ENCODE results near the gene ZFP92. TPM values are rescaled to one million over a fixed set of nuclear protein-coding genes. Genes with fewer than 3 reads are reported as not detected.

The ZFP92 gene
- polyA plus RNA-seq, 1 donor from 2014 or later: not detected

DNA sequence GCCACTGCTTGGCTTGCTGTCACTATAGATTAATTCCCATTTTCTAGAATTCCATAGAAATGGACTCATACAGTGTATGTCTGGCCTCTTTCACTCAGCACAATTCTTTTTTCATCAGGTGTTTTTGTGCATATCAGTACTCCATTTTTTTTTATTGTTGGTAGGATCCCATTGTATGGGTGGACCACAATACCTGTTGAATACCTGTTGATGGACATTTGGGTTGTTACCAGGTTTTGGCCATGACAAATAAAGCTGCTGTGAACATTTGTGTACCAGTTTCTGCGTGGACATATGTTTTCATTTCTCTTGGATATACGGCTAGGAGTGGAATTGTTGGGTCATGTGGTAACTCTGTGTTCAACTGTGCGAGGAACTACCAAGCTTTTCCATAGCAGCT lies 14.9 kb downstream of the ZFP92 start:
- Histone ChIP-seq H3K4me3 (ENCODE audit: low read length) (no peak overlapping the region), H3F3A (ENCODE audit: insufficient read depth, low read length, poor library complexity, severe bottlenecking) (no peaks in the 10 kb centered on the region), H4K20me1 (ENCODE audit: insufficient read depth) (no peaks in the 10 kb centered on the region), H3K27ac (ENCODE audit: low read length) (no peak overlapping the region), H3K9me3 (ENCODE audit: low read length) (no peaks in the 10 kb centered on the region), H3K9ac (ENCODE audit: low read length) (no peak overlapping the region), H3K79me2 (replicated peaks; ENCODE audit: insufficient read depth, low read length) (no peaks in the 10 kb centered on the region), H3K36me3 (ENCODE audit: insufficient read depth, low read length) (no peaks in the 10 kb centered on the region), H3K9me2 (ENCODE audit: insufficient read depth, low read length) (no peaks in the 10 kb centered on the region), H3K4me2 (ENCODE audit: low read length) (no peak overlapping the region), H2AFZ (ENCODE audit: low read depth, low read length) (no peak overlapping the region), H3K27me3 (ENCODE audit: insufficient read depth, low read depth, low read length) (no peaks in the 10 kb centered on the region)
- TF ChIP-seq EZH2 (IDR thresholded peaks at IDR 0.05; ENCODE audit: borderline replicate concordance, insufficient read depth, low read length, poor library complexity, severe bottlenecking) (no peak), RAD21 (conservative IDR thresholded peaks at IDR 0.05) (no peak), MXI1 (conservative IDR thresholded peaks at IDR 0.05; ENCODE audit: poor library complexity, severe bottlenecking) (no peak), TAF1 (IDR thresholded peaks at IDR 0.05; ENCODE audit: low read depth) (no peak), SMC3 (conservative IDR thresholded peaks at IDR 0.05; ENCODE audit: poor library complexity) (no peak), EP300 (conservative IDR thresholded peaks at IDR 0.05; ENCODE audit: poor library complexity, severe bottlenecking) (no peak), CTCF (IDR thresholded peaks at IDR 0.05; ENCODE audit: poor library complexity, severe bottlenecking) (no peak), POLR2AphosphoS5 (IDR thresholded peaks at IDR 0.05) (no peak)
- TF ChIP-seq, protein P1, sequence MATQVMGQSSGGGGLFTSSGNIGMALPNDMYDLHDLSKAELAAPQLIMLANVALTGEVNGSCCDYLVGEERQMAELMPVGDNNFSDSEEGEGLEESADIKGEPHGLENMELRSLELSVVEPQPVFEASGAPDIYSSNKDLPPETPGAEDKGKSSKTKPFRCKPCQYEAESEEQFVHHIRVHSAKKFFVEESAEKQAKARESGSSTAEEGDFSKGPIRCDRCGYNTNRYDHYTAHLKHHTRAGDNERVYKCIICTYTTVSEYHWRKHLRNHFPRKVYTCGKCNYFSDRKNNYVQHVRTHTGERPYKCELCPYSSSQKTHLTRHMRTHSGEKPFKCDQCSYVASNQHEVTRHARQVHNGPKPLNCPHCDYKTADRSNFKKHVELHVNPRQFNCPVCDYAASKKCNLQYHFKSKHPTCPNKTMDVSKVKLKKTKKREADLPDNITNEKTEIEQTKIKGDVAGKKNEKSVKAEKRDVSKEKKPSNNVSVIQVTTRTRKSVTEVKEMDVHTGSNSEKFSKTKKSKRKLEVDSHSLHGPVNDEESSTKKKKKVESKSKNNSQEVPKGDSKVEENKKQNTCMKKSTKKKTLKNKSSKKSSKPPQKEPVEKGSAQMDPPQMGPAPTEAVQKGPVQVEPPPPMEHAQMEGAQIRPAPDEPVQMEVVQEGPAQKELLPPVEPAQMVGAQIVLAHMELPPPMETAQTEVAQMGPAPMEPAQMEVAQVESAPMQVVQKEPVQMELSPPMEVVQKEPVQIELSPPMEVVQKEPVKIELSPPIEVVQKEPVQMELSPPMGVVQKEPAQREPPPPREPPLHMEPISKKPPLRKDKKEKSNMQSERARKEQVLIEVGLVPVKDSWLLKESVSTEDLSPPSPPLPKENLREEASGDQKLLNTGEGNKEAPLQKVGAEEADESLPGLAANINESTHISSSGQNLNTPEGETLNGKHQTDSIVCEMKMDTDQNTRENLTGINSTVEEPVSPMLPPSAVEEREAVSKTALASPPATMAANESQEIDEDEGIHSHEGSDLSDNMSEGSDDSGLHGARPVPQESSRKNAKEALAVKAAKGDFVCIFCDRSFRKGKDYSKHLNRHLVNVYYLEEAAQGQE (IDR thresholded peaks at IDR 0.05; ENCODE audit: borderline replicate concordance): no peak

DNA sequence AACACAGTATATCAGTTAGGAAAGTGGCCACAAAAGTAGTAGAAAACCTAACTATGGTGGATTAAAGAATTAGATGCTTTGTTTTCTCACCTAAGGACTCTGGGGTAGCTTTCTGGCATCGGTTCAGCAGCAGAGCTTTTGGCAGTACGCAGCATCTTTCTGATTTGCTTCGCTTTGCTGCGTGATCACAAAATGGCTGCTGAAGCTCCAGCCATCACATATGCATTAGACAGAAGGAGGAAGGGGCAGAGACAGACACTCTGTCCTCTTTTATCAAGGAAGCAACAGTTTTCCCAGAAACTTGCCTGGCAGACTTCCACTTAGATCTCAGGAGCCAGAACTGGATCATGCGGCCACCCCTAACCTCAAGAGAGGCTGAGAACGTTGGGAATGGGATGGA lies 19.5 kb downstream of the ZFP92 start:
- no peak overlapping the region for H3K27ac ChIP-seq (ENCODE audit: low read length)
- no peak overlapping the region for H3K4me3 ChIP-seq (ENCODE audit: low read length)
- no peaks in the 10 kb centered on the region for H3K79me2 ChIP-seq (replicated peaks; ENCODE audit: insufficient read depth, low read length)
- no peaks in the 10 kb centered on the region for H3K9me2 ChIP-seq (ENCODE audit: insufficient read depth, low read length)
- no peaks in the 10 kb centered on the region for H3K27me3 ChIP-seq (ENCODE audit: insufficient read depth, low read depth, low read length)
- H2AFZ ChIP-seq (ENCODE audit: low read depth, low read length): no peak overlapping the region
- H4K20me1 ChIP-seq (ENCODE audit: insufficient read depth): no peaks in the 10 kb centered on the region
- H3K36me3 ChIP-seq (ENCODE audit: insufficient read depth, low read length): no peaks in the 10 kb centered on the region
- no peaks in the 10 kb centered on the region for H3K9me3 ChIP-seq (ENCODE audit: low read length)
- H3K4me2 ChIP-seq (ENCODE audit: low read length): no peak overlapping the region
- no peak overlapping the region for H3K9ac ChIP-seq (ENCODE audit: low read length)
- no peaks in the 10 kb centered on the region for H3F3A ChIP-seq (ENCODE audit: insufficient read depth, low read length, poor library complexity, severe bottlenecking)
- TF ChIP-seq EP300 (conservative IDR thresholded peaks at IDR 0.05; ENCODE audit: poor library complexity, severe bottlenecking) (no peak), RAD21 (conservative IDR thresholded peaks at IDR 0.05) (no peak), TAF1 (IDR thresholded peaks at IDR 0.05; ENCODE audit: low read depth) (no peak), SMC3 (conservative IDR thresholded peaks at IDR 0.05; ENCODE audit: poor library complexity) (no peak), EZH2 (IDR thresholded peaks at IDR 0.05; ENCODE audit: borderline replicate concordance, insufficient read depth, low read length, poor library complexity, severe bottlenecking) (no peak), CTCF (IDR thresholded peaks at IDR 0.05; ENCODE audit: poor library complexity, severe bottlenecking) (no peak), POLR2AphosphoS5 (IDR thresholded peaks at IDR 0.05) (no peak), MXI1 (conservative IDR thresholded peaks at IDR 0.05; ENCODE audit: poor library complexity, severe bottlenecking) (no peak)
- TF ChIP-seq, protein P1 (IDR thresholded peaks at IDR 0.05; ENCODE audit: borderline replicate concordance): no peak

All from neural cell (in vitro differentiated cells).